ENCODE measurements around the gene SYNC. TPM values are rescaled to one million over a fixed set of nuclear protein-coding genes. Genes with fewer than 3 reads are reported as not detected.
"Not testable (repeated sequence)": the region's sequence is repeated elsewhere in the genome, so short reads cannot be mapped to it uniquely, and the experiment has no call there.

SYNC gene
- total RNA-seq, 2 experiments from 2014 or later: not detected

GRCh38 chr1:32632829-32633228, 69.7 kb downstream of the SYNC start:
- Mint-ChIP-seq H3K27me3 (no peaks in the 10 kb centered on the region), H3K27ac (no peak overlapping the region), H3K4me1 (peaks cover 7% of the 10 kb centered on the region), H3K36me3 (ENCODE audit: low read depth) (peaks cover 31% of the 10 kb centered on the region), H3K4me3 (no peak overlapping the region), H3K9me3 (ENCODE audit: low read depth) (no peaks in the 10 kb centered on the region)
- POLR2A ChIA-PET: no interaction called here
- CTCF ChIA-PET: no interaction called here
- ATAC-seq: no peak
- no peak for DNase-seq
- intact Hi-C loops (cut with DNase I, micrococcal nuclease): no loop called here

- ATAC-seq; H3K9me3 Mint-ChIP-seq (ENCODE audit: low read depth); POLR2A ChIA-PET; DNase-seq; H3K4me3 Mint-ChIP-seq; intact Hi-C loops (cut with DNase I, micrococcal nuclease); H3K27ac Mint-ChIP-seq; H3K27me3 Mint-ChIP-seq: not testable (repeated sequence)
- H3K36me3 Mint-ChIP-seq (ENCODE audit: low read depth): peaks cover 37% of the 10 kb centered on the region
- H3K4me1 Mint-ChIP-seq: peaks cover 17% of the 10 kb centered on the region
- CTCF ChIA-PET: interaction anchor here (0.7 to 1.2 kb wide), 2 partner anchors 57 to 143 kb away, joined by 3 read pairs; no protein-coding TSS in a partner anchor
Measured at GRCh38 chr1:32630173-32630572, 72.4 kb downstream of the SYNC start.

Other genes starting within 250 kb of the SYNC start
- not detected for gene ZBTB8B, start 237.7 kb downstream of the SYNC start, total RNA-seq
- under 1 TPM; 0.30 to 0.35 TPM for gene ZBTB8A, start 163.3 kb downstream of the SYNC start, total RNA-seq
- gene ZBTB8OS, start 52.2 kb downstream of the SYNC start, total RNA-seq: 10 to 100 TPM; 61.2 to 63.5 TPM
- 100 to 1,000 TPM; 323 to 331 TPM for gene RBBP4, start 51.6 kb downstream of the SYNC start, total RNA-seq
- 100 to 1,000 TPM; 259 to 309 TPM for gene YARS1, start 114.6 kb upstream of the SYNC start, total RNA-seq
- gene S100PBP, start 114.9 kb upstream of the SYNC start, total RNA-seq: 10 to 100 TPM; 27.9 to 34.3 TPM
- not detected for gene FNDC5, start 168.1 kb upstream of the SYNC start, total RNA-seq
- gene HPCA, start 183.7 kb upstream of the SYNC start, total RNA-seq: under 1 TPM in 1 of 2 experiments, not detected in 1; 0.49 TPM
- gene TMEM54, start 198.6 kb upstream of the SYNC start, total RNA-seq: 1 to 10 TPM; 1.4 to 1.7 TPM

All from activated CD4-positive, alpha-beta T cell treated with anti-CD3 and anti-CD28 coated beads for 36 hours (primary cell).